Stomach (tissue), 4 donors: Measurements from ENCODE around the gene SLC6A5.

Experiments used
- CTCF ChIP-seq, 7 experiments: fragments of 450-650 bp in 4 of 7; fragments of 200-600 bp in 3 of 7; sonication (generic) in 3 of 7; IDR thresholded peaks; one replicate each; pipeline ENCODE4 v1.5.1; 2016 to 2019; ENCODE audit warnings: antibody characterized with exemption in 7 of 7, control low read depth in 2 of 7, mild to moderate bottlenecking in 1 of 7
- EP300 ChIP-seq: sonication (generic); formaldehyde crosslinking; IDR thresholded peaks from one replicate; pipeline ENCODE4 v1.6.1; 2017; ENCODE audit warnings: antibody characterized with exemption
- POLR2A ChIP-seq, 4 donors: fragments of 450-650 bp; IDR thresholded peaks; one replicate each; pipeline ENCODE4 v1.6.1; 2016; ENCODE audit warnings: antibody characterized with exemption in 4 of 4, control low read depth in 2 of 4, mild to moderate bottlenecking in 1 of 4, moderate library complexity in 1 of 4
- POLR2AphosphoS5 ChIP-seq, 3 donors: sonication (generic); formaldehyde crosslinking; IDR thresholded peaks; one replicate each; pipeline ENCODE4 v1.6.1; 2016; ENCODE audit warnings: antibody characterized with exemption in 3 of 3

- TF ChIP-seq CTCF (IDR thresholded peaks at IDR 0.05) (no peak), EP300 (no peak), POLR2AphosphoS5 (IDR thresholded peaks at IDR 0.05) (no peak), POLR2A (IDR thresholded peaks at IDR 0.05) (no peak)
These were observed 18.7 kb downstream of the SLC6A5 start for GRCh38 chr11:20618083-20618482.
